Upper lobe of left lung (tissue), 4 donors: Measurements from ENCODE around the gene AKAP6.

Source experiments
- POLR2A ChIP-seq, 4 donors: fragments of 450-650 bp; IDR thresholded peaks; one replicate each; pipeline ENCODE4 v1.5.1; 2016 to 2017; ENCODE audit warnings: antibody characterized with exemption in 4 of 4, mild to moderate bottlenecking in 2 of 4
- POLR2AphosphoS5 ChIP-seq, 2 donors: sonication (generic); formaldehyde crosslinking; IDR thresholded peaks; one replicate each; pipeline ENCODE4 v1.5.1; 2017; ENCODE audit warnings: antibody characterized with exemption in 2 of 2
- TF ChIP-seq, protein P1 (sequence below), 6 experiments: fragments of 450-650 bp in 4 of 6; fragments of 200-600 bp in 2 of 6; sonication (generic) in 2 of 6; IDR thresholded peaks; one replicate each; pipeline ENCODE4 v1.5.1; 2016 to 2019; ENCODE audit warnings: antibody characterized with exemption in 6 of 6

DNA sequence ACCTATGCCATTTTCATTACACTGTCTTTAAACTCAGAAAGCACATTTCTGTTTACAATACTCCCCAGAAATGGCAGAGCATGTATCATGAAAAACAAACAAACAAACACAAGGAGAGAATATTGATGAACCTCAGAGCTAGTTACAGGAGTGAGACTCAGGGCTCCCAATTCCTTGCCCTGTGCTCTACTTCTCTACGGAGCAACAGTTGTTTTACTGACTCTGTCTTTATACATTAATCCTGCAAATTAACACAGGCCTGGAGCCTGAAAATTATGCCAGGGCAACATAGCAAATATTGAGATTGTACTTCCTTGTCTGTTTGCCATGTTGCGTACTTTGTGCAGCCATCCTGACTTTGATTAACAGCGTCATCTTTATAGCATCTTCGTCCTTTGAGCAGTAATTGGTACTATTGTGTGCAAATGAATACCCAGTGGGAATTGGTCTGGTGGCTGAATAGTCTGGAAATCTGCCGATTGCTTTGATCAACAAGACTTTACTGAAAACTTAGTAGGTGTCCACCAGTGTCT lies 15.2 kb upstream of the AKAP6 start:
- TF ChIP-seq, protein P1, sequence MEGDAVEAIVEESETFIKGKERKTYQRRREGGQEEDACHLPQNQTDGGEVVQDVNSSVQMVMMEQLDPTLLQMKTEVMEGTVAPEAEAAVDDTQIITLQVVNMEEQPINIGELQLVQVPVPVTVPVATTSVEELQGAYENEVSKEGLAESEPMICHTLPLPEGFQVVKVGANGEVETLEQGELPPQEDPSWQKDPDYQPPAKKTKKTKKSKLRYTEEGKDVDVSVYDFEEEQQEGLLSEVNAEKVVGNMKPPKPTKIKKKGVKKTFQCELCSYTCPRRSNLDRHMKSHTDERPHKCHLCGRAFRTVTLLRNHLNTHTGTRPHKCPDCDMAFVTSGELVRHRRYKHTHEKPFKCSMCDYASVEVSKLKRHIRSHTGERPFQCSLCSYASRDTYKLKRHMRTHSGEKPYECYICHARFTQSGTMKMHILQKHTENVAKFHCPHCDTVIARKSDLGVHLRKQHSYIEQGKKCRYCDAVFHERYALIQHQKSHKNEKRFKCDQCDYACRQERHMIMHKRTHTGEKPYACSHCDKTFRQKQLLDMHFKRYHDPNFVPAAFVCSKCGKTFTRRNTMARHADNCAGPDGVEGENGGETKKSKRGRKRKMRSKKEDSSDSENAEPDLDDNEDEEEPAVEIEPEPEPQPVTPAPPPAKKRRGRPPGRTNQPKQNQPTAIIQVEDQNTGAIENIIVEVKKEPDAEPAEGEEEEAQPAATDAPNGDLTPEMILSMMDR (IDR thresholded peaks at IDR 0.05): no peak
- TF ChIP-seq POLR2A (IDR thresholded peaks at IDR 0.05): no peak
- TF ChIP-seq POLR2AphosphoS5 (IDR thresholded peaks at IDR 0.05): no peak
